Measurements from ENCODE around the gene RASAL2. TPM values are rescaled to one million over a fixed set of nuclear protein-coding genes. Genes with fewer than 3 reads are reported as not detected.

Gene RASAL2
- total RNA-seq, 4 donors from 2014 or later, result 31.8 to 48.3 (median 37.8) TPM

- no peaks in the 10 kb centered on the region for H3K36me3 ChIP-seq
- H3K27ac ChIP-seq, result no peak overlapping the region
- 65% methylated on average over 4 of the region's 4 CpGs for WGBS
- H3K9me3 ChIP-seq, result no peaks in the 10 kb centered on the region
- no peaks in the 10 kb centered on the region for H3K27me3 ChIP-seq
- H3K4me1 ChIP-seq, result peaks cover 16% of the 10 kb centered on the region
- no peak overlapping the region for H3K4me3 ChIP-seq
- DNase-seq (ENCODE audit: low spot score in 2 of 2), result no peak
- no peak for TF ChIP-seq POLR2AphosphoS5 (IDR thresholded peaks at IDR 0.05)
- no peak for TF ChIP-seq POLR2A (IDR thresholded peaks at IDR 0.05)
- TF ChIP-seq EP300 (IDR thresholded peaks at IDR 0.05), result no peak
- no peak for TF ChIP-seq CTCF (IDR thresholded peaks at IDR 0.05)
Observed at GRCh38 chr1:178510155-178510554, 416.3 kb downstream of the RASAL2 start.

DNA sequence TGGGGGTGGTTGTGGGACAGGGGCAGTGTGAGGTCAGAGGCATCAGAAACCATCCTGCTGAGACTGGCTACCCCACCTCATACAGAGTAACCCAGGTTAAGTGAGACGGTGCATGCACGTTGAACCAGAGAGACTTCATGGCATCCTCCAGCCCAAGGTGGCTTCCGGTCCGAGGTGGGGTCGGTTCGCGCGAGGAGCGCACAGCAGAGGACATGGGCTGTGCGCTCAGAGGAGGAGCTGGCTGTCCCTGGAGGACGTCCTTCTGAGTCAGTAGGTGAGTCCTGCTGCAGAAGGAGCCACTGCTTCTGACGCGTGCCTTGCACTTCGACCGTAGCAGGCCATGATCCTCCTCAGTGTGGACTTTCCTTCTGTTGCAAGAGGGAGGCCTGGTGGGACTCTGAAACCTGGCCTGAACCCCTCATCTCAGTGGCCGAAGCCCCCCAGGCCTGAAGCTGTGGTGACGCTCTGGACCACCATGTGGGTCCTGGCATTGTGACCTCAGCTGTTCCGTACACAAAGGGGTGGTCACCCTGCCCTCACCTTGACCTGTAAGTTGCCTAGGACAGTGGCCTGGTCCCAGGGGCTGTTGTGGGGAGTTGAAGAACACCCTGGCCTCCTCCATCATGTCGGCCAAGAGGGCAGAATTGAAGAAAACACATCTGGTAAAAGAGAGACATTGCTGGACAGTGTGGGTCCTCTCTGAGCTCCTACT is 418.8 kb downstream of the RASAL2 start, which contains the start of gene TEX35:
TSS of gene TEX35 (plus strand) at position 544 of the 712 bp plus-strand sequence. CDS start at position 624, 80 bp downstream.
- no peaks in the 10 kb centered on the region for H3K27me3 ChIP-seq
- H3K4me1 ChIP-seq, result peaks cover 16% of the 10 kb centered on the region
- no peaks in the 10 kb centered on the region for H3K36me3 ChIP-seq
- H3K9me3 ChIP-seq, result no peaks in the 10 kb centered on the region
- DNase-seq (ENCODE audit: low spot score in 2 of 2), result no peak
- no peak within 1 kb of the TSS for H3K4me3 ChIP-seq
- no peak within 1 kb of the TSS for H3K27ac ChIP-seq
- TF ChIP-seq POLR2A (IDR thresholded peaks at IDR 0.05), result no peak
- TF ChIP-seq EP300 (IDR thresholded peaks at IDR 0.05), result no peak
- TF ChIP-seq POLR2AphosphoS5 (IDR thresholded peaks at IDR 0.05), result no peak
- no peak for TF ChIP-seq CTCF (IDR thresholded peaks at IDR 0.05)
- 95% methylated on average over 13 of the region's 19 CpGs for WGBS

GRCh38 chr1:178513278-178513983 is 419.5 kb downstream of the RASAL2 start:
- no peak for TF ChIP-seq POLR2A (IDR thresholded peaks at IDR 0.05)
- no peak overlapping the region for H3K4me3 ChIP-seq
- DNase-seq (ENCODE audit: low spot score in 2 of 2), result no peak
- 37% methylated on average over 14 of the region's 14 CpGs for WGBS
- H3K27ac ChIP-seq, result no peak overlapping the region
- H3K36me3 ChIP-seq, result no peaks in the 10 kb centered on the region
- H3K27me3 ChIP-seq, result no peaks in the 10 kb centered on the region
- H3K9me3 ChIP-seq, result no peaks in the 10 kb centered on the region
- peaks cover 16% of the 10 kb centered on the region for H3K4me1 ChIP-seq

DNA sequence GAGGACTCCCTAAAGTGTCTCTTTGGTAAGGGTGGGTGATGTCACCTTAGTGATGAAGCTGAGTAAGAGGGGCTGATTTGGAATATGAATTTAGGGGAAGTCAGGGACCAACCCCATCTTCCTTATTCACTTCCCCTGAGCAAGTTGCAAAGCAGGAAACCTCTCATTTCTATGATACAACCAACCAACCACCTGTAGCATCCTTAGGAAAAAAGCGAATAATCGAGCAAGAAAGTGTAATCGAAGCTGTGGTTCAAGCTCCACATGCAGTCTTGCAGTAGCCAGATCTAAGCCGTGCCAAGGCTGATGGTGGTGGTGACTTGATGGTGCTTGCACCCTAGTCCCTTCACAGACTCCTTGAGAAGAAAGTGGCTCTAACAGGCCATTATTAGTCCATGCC is 422.2 kb downstream of the RASAL2 start:
- TF ChIP-seq CTCF (IDR thresholded peaks at IDR 0.05), result no peak
- TF ChIP-seq EP300 (IDR thresholded peaks at IDR 0.05), result no peak
- no peak for TF ChIP-seq POLR2A (IDR thresholded peaks at IDR 0.05)
- no peak overlapping the region for H3K4me3 ChIP-seq
- H3K9me3 ChIP-seq, result no peaks in the 10 kb centered on the region
- no peaks in the 10 kb centered on the region for H3K27me3 ChIP-seq
- DNase-seq (ENCODE audit: low spot score in 2 of 2), result no peak
- peaks cover 16% of the 10 kb centered on the region for H3K4me1 ChIP-seq
- no peak overlapping the region for H3K27ac ChIP-seq
- H3K36me3 ChIP-seq, result no peaks in the 10 kb centered on the region
- 94% methylated on average over 4 of the region's 4 CpGs for WGBS

DNA sequence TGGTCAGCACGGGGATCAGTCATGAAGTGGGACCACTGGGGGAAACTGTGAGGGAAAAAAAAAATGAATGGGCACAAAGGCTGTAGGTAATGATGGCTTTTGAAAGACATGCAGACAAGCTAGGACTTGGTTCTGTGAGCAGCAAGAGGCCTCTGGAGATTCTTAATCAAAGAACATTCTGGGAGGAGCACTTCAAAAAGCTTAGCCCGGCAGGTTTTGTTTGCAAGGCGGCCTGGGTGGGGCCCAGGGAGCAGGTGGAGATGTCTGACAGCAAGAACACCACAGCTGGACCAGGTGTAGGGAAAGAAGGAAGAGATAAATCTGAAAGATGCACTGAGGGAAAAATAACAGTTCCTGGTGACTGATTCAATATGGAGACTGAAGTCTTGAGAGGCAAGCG is 425.0 kb downstream of the RASAL2 start:
- TF ChIP-seq EP300 (IDR thresholded peaks at IDR 0.05), result no peak
- TF ChIP-seq POLR2A (IDR thresholded peaks at IDR 0.05), result no peak
- TF ChIP-seq CTCF (IDR thresholded peaks at IDR 0.05), result no peak
- TF ChIP-seq POLR2AphosphoS5 (IDR thresholded peaks at IDR 0.05), result no peak
- H3K27me3 ChIP-seq, result no peaks in the 10 kb centered on the region
- H3K36me3 ChIP-seq, result no peaks in the 10 kb centered on the region
- H3K27ac ChIP-seq, result no peak overlapping the region
- no peak for DNase-seq (ENCODE audit: low spot score in 2 of 2)
- no peaks in the 10 kb centered on the region for H3K9me3 ChIP-seq
- H3K4me1 ChIP-seq, result peaks cover 8% of the 10 kb centered on the region
- WGBS, result 53% methylated on average over 4 of the region's 4 CpGs
- no peak overlapping the region for H3K4me3 ChIP-seq

Measured in suprapubic skin (tissue), 4 donors.